ENCODE data around the gene GALNTL6.

- TF ChIP-seq CTCF (IDR thresholded peaks at IDR 0.05; ENCODE audit: insufficient read depth, low read length, poor library complexity, severe bottlenecking) (no peak), EZH2phosphoT487 (conservative IDR thresholded peaks at IDR 0.05; ENCODE audit: low read length) (no peak)
These were observed 701.6 kb downstream of the GALNTL6 start for GRCh38 chr4:172514801-172515200.
